ENCODE results near the gene ANO2. TPM values are rescaled to one million over a fixed set of nuclear protein-coding genes. Genes with fewer than 3 reads are reported as not detected.
"Not testable (repeated sequence)": the region's sequence is repeated elsewhere in the genome, so short reads cannot be mapped to it uniquely, and the experiment has no call there.

The ANO2 gene
- polyA plus RNA-seq, 1 experiment = 0.09 TPM

- H3K4me3 ChIP-seq (ENCODE audit: low read depth, low read length) = no peak overlapping the region
- H3K9me3 ChIP-seq (ENCODE audit: control insufficient read depth, insufficient read depth, low read length) = no peaks in the 10 kb centered on the region
- ChIA-PET POLR2A (no interaction called here), CTCF (no interaction called here)
- DNase-seq (ENCODE audit: low read depth, low spot score) = no peak
- TF ChIP-seq, protein P1, sequence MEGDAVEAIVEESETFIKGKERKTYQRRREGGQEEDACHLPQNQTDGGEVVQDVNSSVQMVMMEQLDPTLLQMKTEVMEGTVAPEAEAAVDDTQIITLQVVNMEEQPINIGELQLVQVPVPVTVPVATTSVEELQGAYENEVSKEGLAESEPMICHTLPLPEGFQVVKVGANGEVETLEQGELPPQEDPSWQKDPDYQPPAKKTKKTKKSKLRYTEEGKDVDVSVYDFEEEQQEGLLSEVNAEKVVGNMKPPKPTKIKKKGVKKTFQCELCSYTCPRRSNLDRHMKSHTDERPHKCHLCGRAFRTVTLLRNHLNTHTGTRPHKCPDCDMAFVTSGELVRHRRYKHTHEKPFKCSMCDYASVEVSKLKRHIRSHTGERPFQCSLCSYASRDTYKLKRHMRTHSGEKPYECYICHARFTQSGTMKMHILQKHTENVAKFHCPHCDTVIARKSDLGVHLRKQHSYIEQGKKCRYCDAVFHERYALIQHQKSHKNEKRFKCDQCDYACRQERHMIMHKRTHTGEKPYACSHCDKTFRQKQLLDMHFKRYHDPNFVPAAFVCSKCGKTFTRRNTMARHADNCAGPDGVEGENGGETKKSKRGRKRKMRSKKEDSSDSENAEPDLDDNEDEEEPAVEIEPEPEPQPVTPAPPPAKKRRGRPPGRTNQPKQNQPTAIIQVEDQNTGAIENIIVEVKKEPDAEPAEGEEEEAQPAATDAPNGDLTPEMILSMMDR (IDR thresholded peaks at IDR 0.05; ENCODE audit: low read depth, low read length) = no peak
- H3K27ac ChIP-seq (ENCODE audit: low read depth, low read length) = no peak overlapping the region
- peaks cover 3% of the 10 kb centered on the region for H3K27me3 ChIP-seq (ENCODE audit: control insufficient read depth, insufficient read depth, low read length)
Measured at GRCh38 chr12:5827591-5827990, 117.5 kb downstream of the ANO2 start.

GRCh38 chr12:5825761-5826160 lies 119.3 kb downstream of the ANO2 start:
- DNase-seq (ENCODE audit: low read depth, low spot score); CTCF ChIA-PET; H3K9me3 ChIP-seq (ENCODE audit: control insufficient read depth, insufficient read depth, low read length); H3K4me3 ChIP-seq (ENCODE audit: low read depth, low read length); H3K27ac ChIP-seq (ENCODE audit: low read depth, low read length); POLR2A ChIA-PET; H3K27me3 ChIP-seq (ENCODE audit: control insufficient read depth, insufficient read depth, low read length): not testable (repeated sequence)

GRCh38 chr12:5818877-5819276 lies 126.2 kb downstream of the ANO2 start:
- H3K9me3 ChIP-seq (ENCODE audit: control insufficient read depth, insufficient read depth, low read length); H3K4me3 ChIP-seq (ENCODE audit: low read depth, low read length); H3K27me3 ChIP-seq (ENCODE audit: control insufficient read depth, insufficient read depth, low read length); H3K27ac ChIP-seq (ENCODE audit: low read depth, low read length); POLR2A ChIA-PET; CTCF ChIA-PET; DNase-seq (ENCODE audit: low read depth, low spot score): not testable (repeated sequence)

- CTCF ChIA-PET = no interaction called here
- TF ChIP-seq, protein P1 (IDR thresholded peaks at IDR 0.05; ENCODE audit: low read depth, low read length) = no peak
- H3K27ac ChIP-seq (ENCODE audit: low read depth, low read length) = no peak overlapping the region
Measured at GRCh38 chr12:5817246-5817645, 127.8 kb downstream of the ANO2 start.

DNA sequence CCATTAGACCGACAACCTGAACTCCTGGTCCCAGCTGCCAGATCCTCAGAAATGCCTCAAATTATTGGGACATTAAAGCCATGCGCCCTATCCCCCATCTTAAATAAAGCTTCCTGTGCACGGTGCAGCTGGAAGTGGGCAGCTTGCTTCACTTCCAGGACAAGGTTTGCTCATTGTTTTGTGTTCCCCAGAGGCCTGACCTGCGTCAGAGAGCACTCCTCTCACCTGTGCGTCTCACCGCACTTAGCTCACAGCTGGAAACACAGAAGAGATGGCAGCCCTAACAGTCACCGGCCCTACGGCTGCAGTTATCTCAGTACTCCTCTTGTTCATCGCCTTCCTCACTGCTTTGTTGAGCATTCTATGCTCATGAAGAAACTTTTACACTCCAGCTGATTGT lies 135.5 kb downstream of the ANO2 start:
- POLR2A ChIA-PET = no interaction called here
- Histone ChIP-seq H3K4me3 (ENCODE audit: low read depth, low read length) (no peak overlapping the region), H3K27me3 (ENCODE audit: control insufficient read depth, insufficient read depth, low read length) (no peaks in the 10 kb centered on the region), H3K9me3 (ENCODE audit: control insufficient read depth, insufficient read depth, low read length) (peaks cover 3% of the 10 kb centered on the region; the same call in 1 of the 2 replicates), H3K27ac (ENCODE audit: low read depth, low read length) (no peak overlapping the region)
- CTCF ChIA-PET = interaction anchor here (0.8 kb wide), 1 partner anchor 64 kb away, joined by 3 read pairs; no protein-coding TSS in a partner anchor
- no peak for DNase-seq (ENCODE audit: low read depth, low spot score)
- TF ChIP-seq, protein P1 (IDR thresholded peaks at IDR 0.05; ENCODE audit: low read depth, low read length) = no peak

More at GRCh38 chr12:5817246-5817645, 127.8 kb downstream of the ANO2 start:
- Histone ChIP-seq H3K27me3 (ENCODE audit: control insufficient read depth, insufficient read depth, low read length) (no peaks in the 10 kb centered on the region), H3K4me3 (ENCODE audit: low read depth, low read length) (no peak overlapping the region), H3K9me3 (ENCODE audit: control insufficient read depth, insufficient read depth, low read length) (no peaks in the 10 kb centered on the region)
- POLR2A ChIA-PET = no interaction called here
- no peak for DNase-seq (ENCODE audit: low read depth, low spot score)

DNA sequence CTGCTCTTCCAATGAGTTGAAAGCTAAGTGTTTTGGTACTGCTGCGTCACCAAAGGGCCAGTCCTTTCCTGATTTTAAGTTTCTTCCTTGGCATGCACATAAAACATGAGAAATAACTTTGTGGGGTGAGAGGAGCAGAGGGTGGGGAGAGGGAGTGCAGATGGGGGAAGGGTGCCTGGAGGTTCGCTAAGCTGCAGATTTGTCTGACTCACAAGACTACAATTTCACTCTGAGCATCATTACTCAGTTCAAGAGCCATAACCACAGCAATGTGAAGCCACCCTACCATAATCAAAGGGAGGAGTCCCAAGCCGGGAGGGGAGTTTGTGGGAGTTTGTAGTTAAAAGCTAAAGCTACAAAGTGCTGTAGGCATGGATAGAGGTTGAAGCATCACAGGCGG lies 136.1 kb downstream of the ANO2 start:
- TF ChIP-seq, protein P1 (IDR thresholded peaks at IDR 0.05; ENCODE audit: low read depth, low read length) = no peak
- no peak for DNase-seq (ENCODE audit: low read depth, low spot score)
- ChIA-PET POLR2A (interaction anchor here (0.7 kb wide), 1 partner anchor 377 kb away, joined by 5 read pairs; no protein-coding TSS in a partner anchor), CTCF (interaction anchor here (0.8 kb wide), 1 partner anchor 63 kb away, joined by 3 read pairs; no protein-coding TSS in a partner anchor)
- H3K4me3 ChIP-seq (ENCODE audit: low read depth, low read length) = no peak overlapping the region
- H3K9me3 ChIP-seq (ENCODE audit: control insufficient read depth, insufficient read depth, low read length) = peaks cover 3% of the 10 kb centered on the region; the same call in 1 of the 2 replicates
- no peaks in the 10 kb centered on the region for H3K27me3 ChIP-seq (ENCODE audit: control insufficient read depth, insufficient read depth, low read length)
- no peak overlapping the region for H3K27ac ChIP-seq (ENCODE audit: low read depth, low read length)
